Liver (tissue), 9 donors: Measurements from ENCODE around the gene C1QTNF1. TPM values are rescaled to one million over a fixed set of nuclear protein-coding genes. Genes with fewer than 3 reads are reported as not detected.

Experiments
- DNase-seq: peaks from one replicate; pipeline ENCODE4 v3.0.0-alpha.2; 2017; ENCODE audit warnings: low spot score
- H3K27ac ChIP-seq, 2 donors: one replicate each; pipeline ENCODE4 v1.7.0; 2013; ENCODE audit warnings: inconsistent platforms in 2 of 2, low read length in 2 of 2, control low read depth in 1 of 2, low read depth in 1 of 2, mild to moderate bottlenecking in 1 of 2
- H3K27me3 ChIP-seq, 4 donors: one replicate each; pipeline versions ENCODE4 v1.6.1 to v1.7.0; 2013; ENCODE audit warnings: low read length in 3 of 4, inconsistent platforms in 1 of 4, mild to moderate bottlenecking in 1 of 4, moderate library complexity in 1 of 4; ENCODE audit not compliant: control insufficient read depth in 4 of 4, insufficient read depth in 4 of 4
- H3K36me3 ChIP-seq, 4 donors: one replicate each; pipeline versions ENCODE4 v1.6.1 to v1.7.0; 2013; ENCODE audit warnings: low read length in 3 of 4, mild to moderate bottlenecking in 3 of 4, low read depth in 1 of 4, moderate library complexity in 1 of 4; ENCODE audit not compliant: control insufficient read depth in 4 of 4, insufficient read depth in 3 of 4
- H3K4me1 ChIP-seq, 4 donors: one replicate each; pipeline versions ENCODE4 v1.6.1 to v1.7.0; 2013; ENCODE audit warnings: low read length in 3 of 4, mild to moderate bottlenecking in 3 of 4, moderate library complexity in 1 of 4; ENCODE audit not compliant: control insufficient read depth in 4 of 4, insufficient read depth in 4 of 4
- H3K4me3 ChIP-seq, 3 donors: one replicate each; pipeline versions ENCODE4 v1.6.1 to v1.7.0; 2013; ENCODE audit warnings: low read length in 3 of 3, control low read depth in 1 of 3, low read depth in 1 of 3, mild to moderate bottlenecking in 1 of 3
- H3K9ac ChIP-seq, 2 donors: one replicate each; pipeline ENCODE4 v1.7.0; 2013; ENCODE audit warnings: low read length in 2 of 2, mild to moderate bottlenecking in 2 of 2, moderate library complexity in 2 of 2, control low read depth in 1 of 2, low read depth in 1 of 2
- H3K9me3 ChIP-seq, 4 donors: one replicate each; pipeline versions ENCODE4 v1.6.1 to v1.7.0; 2013; ENCODE audit warnings: low read length in 3 of 4; ENCODE audit not compliant: control insufficient read depth in 4 of 4
- EGR1 ChIP-seq, 2 donors: IDR thresholded peaks; 2 replicates each; pipeline ENCODE4 v1.6.1; 2016 to 2018; ENCODE audit warnings: antibody characterized with exemption in 2 of 2, low read depth in 2 of 2
- FOXA1 ChIP-seq: IDR thresholded peaks from 2 replicates; pipeline ENCODE4 v1.6.1; 2016; ENCODE audit warnings: antibody characterized with exemption
- FOXA2 ChIP-seq: IDR thresholded peaks from 2 replicates; pipeline ENCODE4 v1.6.1; 2016; ENCODE audit warnings: antibody characterized with exemption
- GABPA ChIP-seq, 2 donors: IDR thresholded peaks in 1 of 2; conservative IDR thresholded peaks in 1 of 2; 2 replicates each; pipeline ENCODE4 v1.6.1; 2016; ENCODE audit warnings: antibody characterized with exemption in 2 of 2, mild to moderate bottlenecking in 1 of 2, moderate library complexity in 1 of 2
- HNF4A ChIP-seq, 2 donors: conservative IDR thresholded peaks; 2 replicates each; pipeline ENCODE4 v1.6.1; 2016; ENCODE audit warnings: antibody characterized with exemption in 2 of 2, mild to moderate bottlenecking in 2 of 2
- HNF4G ChIP-seq: IDR thresholded peaks from 2 replicates; pipeline ENCODE4 v1.6.1; 2016; ENCODE audit warnings: antibody characterized with exemption
- JUND ChIP-seq, 2 donors: IDR thresholded peaks; 2 replicates each; pipeline ENCODE4 v1.6.1; 2016; ENCODE audit warnings: antibody characterized with exemption in 2 of 2
- MAX ChIP-seq: IDR thresholded peaks from 2 replicates; pipeline ENCODE4 v1.6.1; 2016; ENCODE audit warnings: antibody characterized with exemption
- RAD21 ChIP-seq, 2 donors: IDR thresholded peaks; 2 replicates each; pipeline ENCODE4 v1.6.1; 2016; ENCODE audit warnings: antibody characterized with exemption in 2 of 2, mild to moderate bottlenecking in 2 of 2
- REST ChIP-seq: IDR thresholded peaks from 2 replicates; pipeline ENCODE4 v1.6.1; 2016; ENCODE audit warnings: antibody characterized with exemption, mild to moderate bottlenecking
- RXRA ChIP-seq, 2 donors: IDR thresholded peaks; 2 replicates each; pipeline ENCODE4 v1.6.1; 2017 to 2018; ENCODE audit warnings: antibody characterized with exemption in 2 of 2, mild to moderate bottlenecking in 1 of 2
- SP1 ChIP-seq: IDR thresholded peaks from 2 replicates; pipeline ENCODE4 v1.6.1; 2018; ENCODE audit warnings: antibody characterized with exemption, mild to moderate bottlenecking
- TAF1 ChIP-seq: conservative IDR thresholded peaks from 2 replicates; pipeline ENCODE4 v1.6.1; 2016; ENCODE audit warnings: antibody characterized with exemption, mild to moderate bottlenecking
- YY1 ChIP-seq: IDR thresholded peaks from 2 replicates; pipeline ENCODE4 v1.6.1; 2016; ENCODE audit warnings: antibody characterized with exemption, mild to moderate bottlenecking
- ZBTB33 ChIP-seq: IDR thresholded peaks from 2 replicates; pipeline ENCODE4 v1.6.1; 2016; ENCODE audit warnings: antibody characterized with exemption
- WGBS: extraction: QIAGEN DNeasy Blood & Tissue Kit; methylation state at CpG from one replicate; pipeline ENCODE4 v1.1.7; 2013; 5-methylcytosine and 5-hydroxymethylcytosine counted together
- polyA plus RNA-seq, 2 donors: library from polyadenylated mRNA; stranded (reverse) in 1 of 2; unstranded in 1 of 2; fragments of 200-250 nt in 1 of 2; fragments of >200 nt in 1 of 2; fragmentation: Nextera tagmentation in 1 of 2; extraction: Ambion mirVana in 1 of 2; gene quantifications; one replicate each; pipeline versions ENCODE4 v1.2.1 to v1.2.3, GENCODE V29; 2013 to 2015
- total RNA-seq, 2 donors: library from RNA; depleted of rRNA; stranded (reverse); fragments of >200 nt; gene quantifications; one replicate each; pipeline ENCODE4 v1.2.3, GENCODE V29; 2014
- donor health status: healthy.
- donor health status: healthy.
- donor health status: healthy.
- donor health status: healthy.
- donor health status: healthy.

Gene C1QTNF1
- total and polyA plus RNA-seq, 4 donors, result 0.56 to 54.6 (median 16.1) TPM

- Histone ChIP-seq H3K9ac (no peak overlapping the region), H3K36me3 (peaks cover 6 to 63% (median 19%) of the 10 kb centered on the region in 4 donors), H3K27ac (no peak overlapping the region), H3K9me3 (no peaks in the 10 kb centered on the region), H3K27me3 (no peaks in the 10 kb centered on the region), H3K4me3 (no peak overlapping the region), H3K4me1 (no peaks in the 10 kb centered on the region)
- DNase-seq, result no peak
- 89% methylated on average over 28 of the region's 28 CpGs for WGBS
- TF ChIP-seq RAD21 (IDR thresholded peaks at IDR 0.05) (no peak), YY1 (no peak), GABPA (IDR thresholded peaks at IDR 0.05 in 1 of 2, conservative IDR thresholded peaks at IDR 0.05 in 1 of 2) (no peak), FOXA1 (no peak), JUND (IDR thresholded peaks at IDR 0.05) (no peak), REST (no peak), SP1 (no peak), EGR1 (IDR thresholded peaks at IDR 0.05; ENCODE audit: low read depth in 2 of 2) (no peak), HNF4A (conservative IDR thresholded peaks at IDR 0.05) (no peak), ZBTB33 (no peak), RXRA (IDR thresholded peaks at IDR 0.05) (no peak), MAX (no peak), FOXA2 (no peak)
These were observed 59.4 kb downstream of the C1QTNF1 start for GRCh38 chr17:79083191-79083971.

- Histone ChIP-seq H3K9ac (no peak overlapping the region), H3K36me3 (peaks cover 6 to 56% (median 11%) of the 10 kb centered on the region in 4 donors), H3K9me3 (no peaks in the 10 kb centered on the region), H3K4me1 (no peaks in the 10 kb centered on the region), H3K27me3 (no peaks in the 10 kb centered on the region), H3K27ac (no peak overlapping the region), H3K4me3 (no peak overlapping the region)
- WGBS, result 95% methylated on average over 31 of the region's 31 CpGs
- DNase-seq, result no peak
- no peak for TF ChIP-seq YY1
- TF ChIP-seq SP1, result no peak
- no peak for TF ChIP-seq JUND (IDR thresholded peaks at IDR 0.05)
- no peak for TF ChIP-seq HNF4G
- TF ChIP-seq RXRA (IDR thresholded peaks at IDR 0.05), result no peak
- TF ChIP-seq GABPA (IDR thresholded peaks at IDR 0.05 in 1 of 2, conservative IDR thresholded peaks at IDR 0.05 in 1 of 2), result no peak
- TF ChIP-seq EGR1 (IDR thresholded peaks at IDR 0.05; ENCODE audit: low read depth in 2 of 2), result no peak
- no peak for TF ChIP-seq TAF1
These were observed 60.6 kb downstream of the C1QTNF1 start for GRCh38 chr17:79084291-79085153.
